ENCODE data around the gene TMEM25.
"Not testable (repeated sequence)": the region's sequence is repeated elsewhere in the genome, so short reads cannot be mapped to it uniquely, and the experiment has no call there.

TMEM25 gene

DNA sequence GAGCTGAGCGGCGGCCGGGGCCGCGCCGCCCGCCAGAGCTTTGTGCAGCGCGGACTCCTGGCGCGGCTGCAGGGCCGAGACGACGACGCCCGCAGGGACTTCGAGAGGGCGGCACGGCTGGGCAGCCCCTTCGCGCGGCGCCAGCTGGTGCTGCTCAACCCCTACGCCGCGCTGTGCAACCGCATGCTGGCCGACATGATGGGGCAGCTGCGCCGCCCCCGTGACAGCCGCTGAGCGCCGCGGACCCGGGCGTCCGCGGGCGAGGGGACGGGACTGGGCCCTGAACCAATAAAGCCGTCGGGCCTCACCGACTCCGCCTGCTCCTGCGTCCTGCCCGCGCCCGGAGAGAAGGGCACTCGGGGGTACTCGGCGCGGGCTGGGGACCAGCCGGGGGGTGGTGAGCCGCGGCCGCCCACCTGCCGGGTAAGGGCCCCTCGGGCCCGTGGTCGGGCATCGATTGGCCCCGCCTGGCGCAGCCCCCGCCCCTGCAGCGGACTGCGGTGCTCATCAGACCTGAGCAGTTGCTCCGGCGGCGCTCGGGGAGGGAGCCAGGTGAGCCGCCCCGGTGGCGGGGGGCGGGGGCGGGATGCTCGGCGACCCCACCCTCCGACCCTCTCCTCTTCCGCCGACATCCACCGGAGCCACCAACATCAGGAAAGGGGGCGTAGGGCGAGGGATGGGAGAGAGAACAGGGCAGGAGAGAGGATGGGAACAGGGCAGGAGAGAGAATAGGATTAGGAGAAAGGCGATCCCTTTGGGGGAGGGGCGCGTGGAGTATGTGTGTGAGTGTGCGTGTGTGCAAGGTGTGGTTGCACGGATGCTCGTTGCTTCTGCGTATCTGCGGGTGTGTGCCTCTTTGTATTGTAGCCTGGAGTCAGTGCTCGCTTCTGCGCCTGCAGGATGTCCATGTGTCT is at the start of gene TMEM25:
TMEM25 (plus strand) TSS at position 510 of the 914 bp plus-strand sequence. CDS start 610 bp downstream, outside the sequence.
- no peak for DNase-seq (ENCODE audit: low read depth in 2 of 2)

GRCh38 chr11:118481238-118481637 is 49.8 kb upstream of the TMEM25 start:
- DNase-seq (ENCODE audit: low read depth in 2 of 2): not testable (repeated sequence)

DNA sequence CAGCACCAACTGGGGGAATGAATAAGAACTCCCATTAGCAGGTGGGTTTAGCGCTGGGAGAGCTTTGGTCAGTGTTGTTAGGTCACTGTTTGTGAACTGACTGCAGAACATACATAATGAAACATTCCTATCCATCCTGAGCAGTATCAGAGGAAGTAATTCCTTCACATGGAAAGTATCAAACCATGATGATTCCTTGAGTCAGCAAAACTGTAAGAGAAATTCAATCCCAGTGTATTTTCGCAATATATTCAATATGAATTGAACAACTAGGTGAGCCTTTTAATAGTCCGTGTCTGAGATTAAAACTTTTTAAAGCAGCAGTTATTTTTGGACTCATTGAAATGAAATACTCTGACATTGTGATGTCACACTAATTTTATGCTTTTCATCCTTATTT is 46.6 kb upstream of the TMEM25 start:
- no peak for DNase-seq (ENCODE audit: low read depth in 2 of 2)

DNA sequence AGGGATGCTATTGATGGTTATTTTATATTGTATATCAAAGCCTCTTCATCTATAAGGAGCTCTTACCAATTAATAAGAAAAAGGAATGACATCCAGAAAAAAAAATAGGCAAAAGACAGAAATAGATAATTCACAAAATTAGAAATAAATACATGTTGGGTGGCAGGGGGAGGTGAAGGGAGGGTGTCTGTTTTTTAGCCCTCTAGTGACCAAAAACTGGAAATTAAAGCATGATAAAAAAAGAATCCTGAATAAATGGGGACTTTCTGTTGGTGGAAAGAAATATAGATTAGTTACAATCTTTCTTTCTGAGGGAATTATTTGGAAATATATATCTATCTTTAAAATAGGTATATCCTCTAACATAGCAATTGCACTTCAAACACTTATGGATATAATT is 45.7 kb upstream of the TMEM25 start:
- no peak for DNase-seq (ENCODE audit: low read depth in 2 of 2)

GRCh38 chr11:118488480-118489109 is 42.4 kb upstream of the TMEM25 start:
- DNase-seq (ENCODE audit: low read depth in 2 of 2): peak; percentile 20 to 33

- no peak for DNase-seq (ENCODE audit: low read depth in 2 of 2)
These were observed 40.0 kb upstream of the TMEM25 start for GRCh38 chr11:118491041-118491440.

- DNase-seq (ENCODE audit: low read depth in 2 of 2): no peak
These were observed 33.2 kb upstream of the TMEM25 start for GRCh38 chr11:118497831-118498230.

GRCh38 chr11:118503216-118503615 is 27.8 kb upstream of the TMEM25 start:
- DNase-seq (ENCODE audit: low read depth in 2 of 2): no peak

DNA sequence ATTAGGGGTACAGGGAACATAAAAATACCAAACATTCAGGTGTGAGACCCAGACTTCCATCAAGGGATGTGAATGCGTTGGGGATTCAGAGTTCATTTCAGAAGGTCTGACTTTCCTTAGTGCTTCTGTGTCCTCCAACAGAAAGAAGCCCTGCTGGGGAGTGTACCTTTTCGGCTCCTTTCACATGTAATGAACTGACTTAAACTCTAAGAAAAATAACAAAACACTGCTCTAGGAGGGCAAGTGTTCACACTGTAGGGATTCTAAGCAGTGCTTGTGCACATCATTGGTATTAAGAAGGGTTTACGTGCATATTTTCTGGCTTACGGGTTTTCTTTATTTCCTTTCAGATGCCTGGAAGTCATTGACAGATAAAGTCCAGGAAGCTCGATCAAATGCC is 19.4 kb upstream of the TMEM25 start:
- DNase-seq (ENCODE audit: low read depth in 2 of 2): no peak

DNA sequence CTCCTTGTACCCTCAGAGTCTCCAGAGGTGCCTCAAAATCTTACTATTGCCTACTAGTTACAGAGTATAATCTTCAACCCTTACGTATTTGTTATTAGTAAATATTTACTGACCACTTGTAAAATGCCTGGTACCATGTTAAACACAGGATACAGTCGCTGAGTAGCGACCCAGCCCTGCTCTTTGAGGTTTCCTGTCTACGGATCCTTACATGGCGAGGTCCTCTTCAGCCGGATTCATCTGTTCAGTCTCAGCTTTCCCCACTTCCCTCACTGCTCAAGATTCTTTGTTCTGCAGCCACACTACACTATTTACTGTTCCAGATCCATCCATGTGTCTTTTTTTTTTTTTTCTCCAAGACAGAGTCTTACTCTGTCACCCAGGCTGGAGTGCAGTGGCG is 16.9 kb upstream of the TMEM25 start:
- DNase-seq (ENCODE audit: low read depth in 2 of 2): no peak

DNA sequence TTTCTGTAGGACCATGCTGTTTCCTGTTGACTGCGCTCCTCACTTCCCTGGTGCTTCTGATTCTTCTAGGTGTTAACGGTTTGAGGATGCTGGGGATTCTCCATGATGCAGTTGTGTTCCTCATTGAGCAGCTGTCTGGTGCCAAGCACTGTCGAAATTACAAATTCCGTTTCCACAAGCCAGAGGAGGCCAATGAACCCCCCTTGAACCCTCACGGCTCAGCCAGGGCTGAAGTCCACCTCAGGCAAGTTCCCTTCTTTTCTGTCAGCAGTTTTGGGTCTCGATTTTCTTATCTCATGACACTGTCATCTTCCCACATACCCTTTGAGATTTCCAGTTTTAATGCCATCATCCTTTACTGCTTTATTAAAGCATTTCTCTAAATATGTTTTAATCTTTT is 11.4 kb upstream of the TMEM25 start:
- no peak for DNase-seq (ENCODE audit: low read depth in 2 of 2)

GRCh38 chr11:118521892-118522311 is 9.1 kb upstream of the TMEM25 start:
- no peak for DNase-seq (ENCODE audit: low read depth in 2 of 2)

- no peak for DNase-seq (ENCODE audit: low read depth in 2 of 2)
These were observed 8.4 kb upstream of the TMEM25 start for GRCh38 chr11:118522571-118523072.

DNA sequence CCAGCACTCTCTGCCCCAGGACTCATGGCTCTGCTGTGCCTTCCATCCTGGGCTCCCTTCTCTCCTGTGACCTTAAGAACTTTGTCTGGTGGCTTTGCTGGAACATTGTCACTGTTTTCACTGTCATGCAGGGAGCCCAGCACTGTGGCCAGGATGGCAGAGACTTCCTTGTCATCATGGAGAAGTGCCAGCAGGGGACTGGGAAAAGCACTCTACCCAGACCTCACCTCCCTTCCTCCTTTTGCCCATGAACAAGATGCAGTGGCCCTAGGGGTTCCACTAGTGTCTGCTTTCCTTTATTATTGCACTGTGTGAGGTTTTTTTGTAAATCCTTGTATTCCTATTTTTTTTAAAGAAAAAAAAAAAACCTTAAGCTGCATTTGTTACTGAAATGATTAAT is 6.6 kb upstream of the TMEM25 start:
- no peak for DNase-seq (ENCODE audit: low read depth in 2 of 2)

GRCh38 chr11:118524757-118525470 is 6.1 kb upstream of the TMEM25 start:
- DNase-seq (ENCODE audit: low read depth in 2 of 2): no peak

DNA sequence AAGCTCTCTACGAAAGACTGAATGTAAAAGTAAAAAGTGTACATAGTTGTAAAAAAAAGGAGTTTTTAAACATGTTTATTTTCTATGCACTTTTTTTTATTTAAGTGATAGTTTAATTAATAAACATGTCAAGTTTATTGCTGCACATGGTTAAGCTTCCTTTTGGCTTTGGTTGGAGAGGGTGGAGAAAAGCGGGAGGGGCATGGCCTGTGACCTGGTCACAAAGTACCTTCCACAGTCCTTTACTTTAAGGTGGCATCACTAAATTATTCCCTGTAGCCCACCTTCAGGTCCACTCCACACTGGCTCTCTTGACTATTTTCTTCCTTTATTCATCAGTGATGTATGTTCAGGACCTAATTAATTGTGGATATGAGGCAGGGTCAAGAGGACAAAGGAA is 4.3 kb upstream of the TMEM25 start:
- no peak for DNase-seq (ENCODE audit: low read depth in 2 of 2)

GRCh38 chr11:118527109-118527508 is 3.9 kb upstream of the TMEM25 start, which contains the start of gene TTC36:
Gene TTC36, plus strand, starts transcription at chr11:118527474. Its CDS starts 21 bp downstream, at chr11:118527495.
- DNase-seq (ENCODE audit: low read depth in 2 of 2): no peak

DNA sequence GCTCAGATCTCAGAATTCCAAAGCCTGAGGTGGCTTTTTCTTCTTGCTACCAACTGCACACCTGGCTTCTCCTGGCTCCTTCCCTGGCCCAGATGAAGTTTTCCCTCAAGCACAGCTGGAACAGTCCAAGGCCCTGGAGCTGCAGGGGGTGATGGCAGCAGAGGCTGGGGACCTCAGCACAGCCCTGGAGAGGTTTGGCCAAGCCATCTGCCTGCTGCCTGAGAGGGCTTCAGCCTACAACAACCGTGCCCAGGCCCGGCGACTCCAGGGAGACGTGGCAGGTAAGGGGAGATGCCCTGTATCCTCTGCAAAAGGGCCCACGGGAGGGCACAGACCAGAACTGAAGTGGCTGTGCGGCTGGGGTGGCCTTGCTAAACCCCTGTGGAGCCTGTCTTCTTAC is 2.5 kb upstream of the TMEM25 start:
- no peak for DNase-seq (ENCODE audit: low read depth in 2 of 2)

GRCh38 chr11:118529584-118530175 is 1.3 kb upstream of the TMEM25 start:
- DNase-seq (ENCODE audit: low read depth in 2 of 2): no peak

DNA sequence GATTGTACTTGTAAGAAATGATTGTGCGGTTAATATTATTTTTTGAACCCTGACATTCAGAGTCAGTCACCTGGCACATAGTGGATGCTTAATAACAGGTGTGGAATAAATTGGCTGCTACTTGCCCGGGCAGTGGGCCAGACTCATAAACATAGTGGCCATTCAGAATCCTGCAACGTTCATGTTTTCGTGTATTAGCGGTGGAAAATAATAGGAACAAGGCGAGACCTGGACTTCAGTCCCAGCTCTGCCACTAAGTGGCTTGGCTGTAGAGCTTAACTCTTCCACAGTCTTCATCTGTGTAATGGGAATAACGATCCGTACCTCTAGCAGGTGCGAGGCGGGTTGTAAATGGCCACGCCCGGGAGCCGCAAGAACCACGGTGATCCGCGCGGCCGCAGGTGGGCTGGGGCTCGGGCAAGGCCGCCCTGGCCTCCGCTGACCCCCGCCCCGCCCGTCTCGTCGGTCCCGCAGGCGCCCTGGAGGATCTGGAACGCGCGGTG is 761 bp upstream of the TMEM25 start:
- DNase-seq (ENCODE audit: low read depth in 2 of 2): no peak

DNA sequence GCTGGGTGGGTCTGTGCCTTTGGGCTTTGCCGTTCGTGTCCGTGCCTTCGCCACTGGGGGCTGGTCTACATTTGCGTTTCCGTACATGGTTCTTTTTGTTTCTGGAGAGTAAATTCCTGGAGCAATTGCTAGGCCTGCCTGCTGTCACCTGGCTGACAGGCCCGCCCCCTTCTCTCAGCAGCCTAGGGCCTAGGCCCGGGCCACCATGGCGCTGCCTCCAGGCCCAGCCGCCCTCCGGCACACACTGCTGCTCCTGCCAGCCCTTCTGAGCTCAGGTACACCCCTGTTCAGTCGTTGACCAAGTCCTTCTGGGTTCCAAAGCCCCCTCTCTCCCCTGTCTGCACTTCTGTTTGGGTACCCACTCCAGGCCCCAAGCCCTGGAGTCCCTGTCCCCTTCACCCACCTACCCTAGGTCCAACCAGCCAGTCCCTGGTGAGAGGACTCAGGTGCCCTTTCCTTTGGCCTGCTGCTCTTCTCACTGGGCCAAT is 649 bp downstream of the TMEM25 start:
- no peak for DNase-seq (ENCODE audit: low read depth in 2 of 2)

Data from fibroblast of skin of left biceps (primary cell).